ENCODE measurements around the gene AKAP5.

The AKAP5 gene

DNA sequence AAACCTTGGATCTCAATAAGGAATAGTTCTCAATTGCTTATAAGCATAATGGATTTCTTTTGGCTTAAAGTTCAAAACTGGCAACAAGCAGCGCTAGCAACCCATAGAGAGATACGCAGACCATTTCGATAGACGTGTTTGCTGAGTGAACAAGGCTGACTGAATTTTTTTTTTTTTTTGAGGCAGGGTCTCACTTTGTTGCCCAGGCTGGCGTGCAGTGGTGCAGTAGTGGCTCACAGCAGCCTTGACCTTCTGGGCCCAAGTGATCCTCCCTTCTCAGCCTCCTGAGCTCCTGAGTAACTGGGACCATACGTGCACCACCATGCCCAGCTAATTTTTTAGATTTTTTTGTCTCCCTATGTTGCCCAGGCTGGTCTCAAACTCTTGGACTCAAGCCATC lies 1.4 kb upstream of the AKAP5 start:
- H3K36me3 ChIP-seq (ENCODE audit: control insufficient read depth, insufficient read depth, low read length) = peaks cover 4% of the 10 kb centered on the region
- H3K4me1 ChIP-seq (ENCODE audit: control insufficient read depth, insufficient read depth, low read length) = peaks cover 4% of the 10 kb centered on the region
- no peaks in the 10 kb centered on the region for H3K9me3 ChIP-seq (ENCODE audit: control insufficient read depth, insufficient read depth, low read length)
- H3K27me3 ChIP-seq (ENCODE audit: control insufficient read depth, insufficient read depth, low read length) = peaks cover 7% of the 10 kb centered on the region
- no peak overlapping the region for H3K9ac ChIP-seq (ENCODE audit: low read depth, low read length)
- no peak overlapping the region for H3K4me3 ChIP-seq (ENCODE audit: low read depth, low read length)

DNA sequence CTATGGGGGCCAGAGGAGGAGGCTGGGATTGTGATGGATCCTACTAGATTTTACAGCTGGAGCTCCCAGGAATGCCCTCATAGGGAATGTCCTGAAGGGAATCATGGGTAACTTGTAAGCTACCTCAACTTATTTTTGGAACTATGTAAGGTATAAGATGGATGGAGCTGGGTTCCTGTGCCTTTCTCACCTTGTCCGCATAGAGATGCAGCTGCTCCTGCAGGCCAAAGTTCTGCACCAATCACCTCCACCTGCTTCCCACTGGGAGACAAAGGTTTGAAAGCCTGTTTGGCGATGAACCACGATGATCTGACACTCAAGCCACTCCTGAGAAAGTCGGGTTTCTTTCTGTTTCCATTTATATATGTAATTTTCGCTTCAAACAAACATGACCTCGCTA lies 648 bp upstream of the AKAP5 start:
- H3K9me3 ChIP-seq (ENCODE audit: control insufficient read depth, insufficient read depth, low read length) = no peaks in the 10 kb centered on the region
- H3K4me3 ChIP-seq (ENCODE audit: low read depth, low read length) = peak overlapping the region; percentile 60
- no peak overlapping the region for H3K9ac ChIP-seq (ENCODE audit: low read depth, low read length)
- H3K36me3 ChIP-seq (ENCODE audit: control insufficient read depth, insufficient read depth, low read length) = peaks cover 3% of the 10 kb centered on the region
- H3K27me3 ChIP-seq (ENCODE audit: control insufficient read depth, insufficient read depth, low read length) = peaks cover 7% of the 10 kb centered on the region
- peaks cover 4% of the 10 kb centered on the region for H3K4me1 ChIP-seq (ENCODE audit: control insufficient read depth, insufficient read depth, low read length)

DNA sequence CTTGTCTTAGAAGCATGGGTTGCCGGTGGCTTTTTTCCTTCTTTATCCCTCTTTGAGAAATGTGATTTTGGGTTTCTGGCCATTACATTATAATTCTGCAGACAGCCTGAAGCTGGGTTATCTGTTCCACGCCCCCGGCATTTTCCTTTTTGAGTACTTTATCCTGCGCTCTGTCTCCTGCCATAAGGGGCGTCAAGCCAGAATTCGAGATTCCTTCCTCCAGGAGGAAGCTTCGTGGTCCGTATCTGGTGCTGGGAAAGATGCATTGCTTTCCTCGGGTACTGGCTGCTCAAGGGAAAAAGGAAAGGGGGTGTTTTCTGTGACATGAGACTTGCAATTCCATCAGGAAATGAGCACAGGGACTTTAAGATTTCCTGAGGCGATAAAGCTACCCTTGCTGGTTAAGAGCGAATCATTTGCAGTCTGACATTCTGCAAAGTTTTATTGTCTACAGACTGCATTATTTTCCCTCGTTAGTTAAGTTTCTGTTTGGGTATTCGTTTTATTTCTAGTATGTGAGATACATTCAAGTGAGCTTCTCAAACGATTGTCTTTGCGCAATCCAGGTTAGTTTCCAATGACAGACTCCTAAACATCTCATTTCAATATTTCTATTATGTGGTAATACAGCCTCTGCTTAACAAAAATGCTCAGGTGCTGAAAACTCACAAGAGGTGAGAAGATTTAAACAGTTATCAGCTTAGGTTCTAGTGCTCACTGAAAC lies 694 bp downstream of the AKAP5 start:
- Histone ChIP-seq H3K9me3 (ENCODE audit: control insufficient read depth, insufficient read depth, low read length) (no peaks in the 10 kb centered on the region), H3K4me1 (ENCODE audit: control insufficient read depth, insufficient read depth, low read length) (peaks cover 4% of the 10 kb centered on the region), H3K9ac (ENCODE audit: low read depth, low read length) (no peak overlapping the region), H3K36me3 (ENCODE audit: control insufficient read depth, insufficient read depth, low read length) (no peaks in the 10 kb centered on the region), H3K27me3 (ENCODE audit: control insufficient read depth, insufficient read depth, low read length) (peaks cover 7% of the 10 kb centered on the region), H3K4me3 (ENCODE audit: low read depth, low read length) (peak overlapping the region; percentile 66)

DNA sequence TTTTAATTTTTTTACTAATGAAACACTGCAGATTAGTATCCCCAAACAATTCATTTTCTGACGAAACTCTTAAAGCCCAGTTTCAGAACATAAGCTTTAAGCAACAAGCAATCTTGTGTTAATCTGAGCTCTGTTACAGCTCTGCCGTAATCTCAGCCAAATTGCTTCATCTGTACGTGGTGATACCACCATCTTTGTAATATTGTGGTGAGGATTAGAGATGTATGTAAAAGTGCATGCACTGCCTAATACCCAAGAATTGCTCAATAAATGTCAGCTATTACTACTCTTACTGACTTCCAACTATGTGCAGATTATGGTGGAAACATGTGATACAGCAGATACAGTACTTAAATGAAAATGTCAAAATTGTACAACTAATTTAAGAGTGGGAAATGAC lies 1.8 kb downstream of the AKAP5 start:
- Histone ChIP-seq H3K4me3 (ENCODE audit: low read depth, low read length) (no peak overlapping the region), H3K9me3 (ENCODE audit: control insufficient read depth, insufficient read depth, low read length) (no peaks in the 10 kb centered on the region), H3K36me3 (ENCODE audit: control insufficient read depth, insufficient read depth, low read length) (no peaks in the 10 kb centered on the region), H3K9ac (ENCODE audit: low read depth, low read length) (no peak overlapping the region), H3K4me1 (ENCODE audit: control insufficient read depth, insufficient read depth, low read length) (peaks cover 4% of the 10 kb centered on the region), H3K27me3 (ENCODE audit: control insufficient read depth, insufficient read depth, low read length) (peaks cover 7% of the 10 kb centered on the region)

DNA sequence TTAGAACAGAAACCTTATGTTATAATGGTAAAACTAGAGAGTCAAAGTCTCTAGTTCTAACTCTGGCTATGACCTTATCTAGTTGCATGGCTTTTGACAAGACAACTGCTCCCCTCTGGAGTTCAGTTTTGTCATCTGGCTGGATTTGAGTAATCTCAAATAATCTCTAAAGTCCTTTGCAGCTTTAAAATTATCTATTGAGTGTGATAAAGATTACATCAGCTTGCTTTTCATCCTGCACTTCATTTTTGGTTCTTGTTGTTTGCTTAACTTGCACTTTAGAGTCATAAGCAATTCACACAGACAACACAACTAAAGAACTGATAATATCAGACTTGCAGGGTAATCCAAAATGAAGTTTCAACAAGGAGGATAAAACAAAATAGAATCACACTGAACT lies 2.3 kb downstream of the AKAP5 start:
- H3K27me3 ChIP-seq (ENCODE audit: control insufficient read depth, insufficient read depth, low read length) = peaks cover 7% of the 10 kb centered on the region
- no peak overlapping the region for H3K4me3 ChIP-seq (ENCODE audit: low read depth, low read length)
- peaks cover 4% of the 10 kb centered on the region for H3K4me1 ChIP-seq (ENCODE audit: control insufficient read depth, insufficient read depth, low read length)
- no peaks in the 10 kb centered on the region for H3K9me3 ChIP-seq (ENCODE audit: control insufficient read depth, insufficient read depth, low read length)
- H3K36me3 ChIP-seq (ENCODE audit: control insufficient read depth, insufficient read depth, low read length) = no peaks in the 10 kb centered on the region
- no peak overlapping the region for H3K9ac ChIP-seq (ENCODE audit: low read depth, low read length)

DNA sequence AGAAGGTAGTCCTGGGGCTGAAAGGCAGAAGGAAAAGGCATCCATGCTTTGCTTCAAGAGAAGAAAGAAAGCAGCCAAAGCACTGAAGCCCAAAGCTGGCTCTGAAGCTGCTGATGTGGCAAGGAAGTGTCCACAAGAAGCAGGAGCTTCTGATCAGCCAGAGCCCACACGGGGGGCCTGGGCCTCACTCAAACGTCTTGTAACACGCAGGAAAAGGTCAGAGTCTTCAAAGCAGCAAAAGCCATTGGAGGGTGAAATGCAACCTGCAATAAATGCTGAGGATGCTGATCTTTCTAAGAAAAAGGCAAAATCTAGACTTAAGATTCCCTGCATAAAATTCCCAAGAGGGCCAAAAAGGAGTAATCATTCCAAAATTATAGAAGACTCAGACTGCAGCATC lies 3.2 kb downstream of the AKAP5 start:
- Histone ChIP-seq H3K4me3 (ENCODE audit: low read depth, low read length) (no peak overlapping the region), H3K9ac (ENCODE audit: low read depth, low read length) (no peak overlapping the region), H3K4me1 (ENCODE audit: control insufficient read depth, insufficient read depth, low read length) (peaks cover 4% of the 10 kb centered on the region), H3K9me3 (ENCODE audit: control insufficient read depth, insufficient read depth, low read length) (no peaks in the 10 kb centered on the region), H3K27me3 (ENCODE audit: control insufficient read depth, insufficient read depth, low read length) (peaks cover 7% of the 10 kb centered on the region), H3K36me3 (ENCODE audit: control insufficient read depth, insufficient read depth, low read length) (no peaks in the 10 kb centered on the region)

DNA sequence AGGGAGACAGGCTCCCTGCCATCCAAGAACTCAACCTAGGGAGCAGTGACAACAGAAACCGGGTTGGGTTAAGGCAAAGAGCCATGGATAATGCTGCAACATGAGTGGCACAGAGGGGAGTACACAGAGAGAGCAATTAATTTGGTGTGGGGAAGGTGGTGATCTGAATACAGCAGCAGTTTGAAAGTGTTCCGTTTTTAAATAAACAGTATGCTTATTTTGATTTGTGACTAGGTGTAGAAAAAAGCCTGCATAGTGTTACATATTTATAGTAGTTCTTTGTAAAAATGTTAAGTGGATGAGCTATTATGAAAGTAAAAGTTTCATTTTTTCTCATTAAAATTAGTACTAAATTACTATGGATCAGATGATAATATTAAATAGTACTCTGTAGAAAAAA lies 8.7 kb downstream of the AKAP5 start:
- no peaks in the 10 kb centered on the region for H3K27me3 ChIP-seq (ENCODE audit: control insufficient read depth, insufficient read depth, low read length)
- no peak overlapping the region for H3K9ac ChIP-seq (ENCODE audit: low read depth, low read length)
- peaks cover 2% of the 10 kb centered on the region for H3K4me1 ChIP-seq (ENCODE audit: control insufficient read depth, insufficient read depth, low read length)
- H3K36me3 ChIP-seq (ENCODE audit: control insufficient read depth, insufficient read depth, low read length) = no peaks in the 10 kb centered on the region
- H3K9me3 ChIP-seq (ENCODE audit: control insufficient read depth, insufficient read depth, low read length) = no peaks in the 10 kb centered on the region
- H3K4me3 ChIP-seq (ENCODE audit: low read depth, low read length) = no peak overlapping the region

DNA sequence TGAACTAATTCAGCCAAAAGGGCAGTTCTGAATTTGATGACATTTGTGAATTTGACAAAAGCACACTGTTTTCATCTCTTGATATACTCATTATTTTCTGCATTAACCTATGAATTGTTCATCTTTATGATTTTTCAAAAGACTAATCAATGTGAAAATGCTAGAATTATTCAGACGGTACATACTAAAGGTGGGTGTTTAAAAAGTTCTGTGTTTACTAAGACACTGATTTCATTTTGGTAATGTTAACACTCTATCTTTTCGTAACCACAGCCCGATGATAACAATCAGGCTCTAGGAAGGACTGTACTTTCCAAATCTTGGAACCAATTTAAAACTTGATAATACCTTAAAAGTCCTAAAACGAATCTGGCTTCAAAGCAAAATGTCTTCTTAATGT lies 9.4 kb downstream of the AKAP5 start:
- Histone ChIP-seq H3K36me3 (ENCODE audit: control insufficient read depth, insufficient read depth, low read length) (no peaks in the 10 kb centered on the region), H3K4me1 (ENCODE audit: control insufficient read depth, insufficient read depth, low read length) (peaks cover 2% of the 10 kb centered on the region), H3K9me3 (ENCODE audit: control insufficient read depth, insufficient read depth, low read length) (no peaks in the 10 kb centered on the region), H3K9ac (ENCODE audit: low read depth, low read length) (no peak overlapping the region), H3K27me3 (ENCODE audit: control insufficient read depth, insufficient read depth, low read length) (no peaks in the 10 kb centered on the region), H3K4me3 (ENCODE audit: low read depth, low read length) (no peak overlapping the region)

DNA sequence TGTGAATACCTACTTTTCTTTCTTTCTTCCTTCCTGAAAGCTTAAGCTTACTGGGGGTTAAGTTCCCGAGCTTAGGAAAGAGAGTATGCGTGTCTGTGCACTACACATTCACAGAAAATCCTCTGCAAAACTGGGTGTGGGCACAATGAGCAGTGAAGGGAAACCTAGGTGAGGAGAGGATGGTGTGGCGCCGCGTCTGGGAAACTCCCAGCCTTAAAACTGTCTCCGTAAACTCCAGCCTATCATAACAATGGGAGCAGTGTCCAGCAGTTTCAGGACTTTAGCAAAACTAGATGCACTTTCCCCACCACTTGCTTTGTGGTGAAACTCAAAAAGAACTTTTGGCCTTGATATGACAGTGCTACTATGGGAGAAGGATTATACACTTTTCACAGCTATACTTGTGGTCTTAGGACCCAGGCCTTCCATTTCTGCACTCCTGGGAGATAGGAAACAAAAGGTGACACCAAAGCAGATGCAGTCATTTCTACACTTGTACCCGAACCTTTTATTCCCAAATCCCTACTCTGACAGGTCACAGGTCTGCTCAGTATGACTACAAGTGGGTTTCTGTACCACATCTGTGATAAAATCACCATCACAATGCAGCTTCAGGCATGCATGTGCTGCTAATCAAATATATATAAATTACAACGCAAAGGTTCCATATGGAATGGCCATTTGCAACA lies 10.4 kb downstream of the AKAP5 start:
- H3K4me3 ChIP-seq (ENCODE audit: low read depth, low read length) = no peak overlapping the region

DNA sequence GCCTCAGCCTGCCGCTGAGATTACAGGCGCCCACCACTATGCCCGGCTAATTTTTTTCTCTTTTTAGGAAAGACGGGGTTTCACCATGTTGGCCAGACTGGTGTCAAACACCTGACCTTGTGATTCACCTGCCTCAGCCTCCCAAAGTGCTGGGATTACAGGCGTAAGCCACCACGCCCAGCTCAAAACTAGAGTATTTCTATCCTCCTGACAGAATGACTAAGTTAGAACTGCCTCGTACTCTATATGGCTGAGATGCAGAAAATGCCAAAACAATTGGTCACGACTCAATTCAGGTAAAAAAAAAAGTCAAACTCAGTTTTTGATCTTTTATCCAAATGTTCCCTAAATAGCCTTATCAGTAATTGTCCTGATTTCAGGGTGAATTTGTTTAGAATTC lies 11.1 kb downstream of the AKAP5 start:
- Histone ChIP-seq H3K4me1 (ENCODE audit: control insufficient read depth, insufficient read depth, low read length) (peaks cover 2% of the 10 kb centered on the region), H3K27me3 (ENCODE audit: control insufficient read depth, insufficient read depth, low read length) (no peaks in the 10 kb centered on the region), H3K36me3 (ENCODE audit: control insufficient read depth, insufficient read depth, low read length) (no peaks in the 10 kb centered on the region), H3K9me3 (ENCODE audit: control insufficient read depth, insufficient read depth, low read length) (no peaks in the 10 kb centered on the region), H3K9ac (ENCODE audit: low read depth, low read length) (no peak overlapping the region), H3K4me3 (ENCODE audit: low read depth, low read length) (no peak overlapping the region)

More for the DNA sequence above, 10.4 kb downstream of the AKAP5 start:
- peaks cover 2% of the 10 kb centered on the region for H3K4me1 ChIP-seq (ENCODE audit: control insufficient read depth, insufficient read depth, low read length)
- no peaks in the 10 kb centered on the region for H3K9me3 ChIP-seq (ENCODE audit: control insufficient read depth, insufficient read depth, low read length)
- H3K36me3 ChIP-seq (ENCODE audit: control insufficient read depth, insufficient read depth, low read length) = no peaks in the 10 kb centered on the region
- no peaks in the 10 kb centered on the region for H3K27me3 ChIP-seq (ENCODE audit: control insufficient read depth, insufficient read depth, low read length)
- H3K9ac ChIP-seq (ENCODE audit: low read depth, low read length) = no peak overlapping the region

DNA sequence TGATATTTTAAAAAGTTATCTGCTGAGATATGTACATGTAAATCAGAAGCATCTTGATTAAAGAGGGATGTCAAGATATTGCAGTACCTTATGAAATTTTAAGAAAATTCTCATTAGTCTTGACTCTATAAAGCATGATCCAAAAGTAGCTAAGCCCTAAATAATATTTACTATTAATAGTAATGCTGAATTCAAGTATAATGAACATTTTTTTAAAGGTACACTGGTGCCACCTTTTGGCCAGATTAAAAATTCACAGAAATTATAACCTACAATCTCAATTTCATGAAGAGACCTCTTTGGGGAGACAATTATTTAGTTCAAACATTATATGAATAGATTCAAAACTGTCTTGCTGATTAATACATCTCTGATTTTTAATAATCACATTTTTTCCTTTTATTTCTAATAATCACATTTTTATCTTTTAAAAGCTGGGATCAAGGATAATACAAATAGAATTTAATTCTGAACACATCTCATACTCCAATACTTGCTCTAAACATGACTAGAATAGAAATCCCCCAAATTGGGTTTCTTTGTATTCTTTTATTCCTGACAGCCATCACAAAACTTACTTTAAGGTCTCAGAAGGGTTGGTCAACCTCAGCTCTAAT lies 13.4 kb downstream of the AKAP5 start:
- no peak overlapping the region for H3K4me3 ChIP-seq (ENCODE audit: low read depth, low read length)
- H3K36me3 ChIP-seq (ENCODE audit: control insufficient read depth, insufficient read depth, low read length) = no peaks in the 10 kb centered on the region
- H3K9ac ChIP-seq (ENCODE audit: low read depth, low read length) = no peak overlapping the region
- no peaks in the 10 kb centered on the region for H3K27me3 ChIP-seq (ENCODE audit: control insufficient read depth, insufficient read depth, low read length)
- peaks cover 2% of the 10 kb centered on the region for H3K4me1 ChIP-seq (ENCODE audit: control insufficient read depth, insufficient read depth, low read length)
- no peaks in the 10 kb centered on the region for H3K9me3 ChIP-seq (ENCODE audit: control insufficient read depth, insufficient read depth, low read length)

DNA sequence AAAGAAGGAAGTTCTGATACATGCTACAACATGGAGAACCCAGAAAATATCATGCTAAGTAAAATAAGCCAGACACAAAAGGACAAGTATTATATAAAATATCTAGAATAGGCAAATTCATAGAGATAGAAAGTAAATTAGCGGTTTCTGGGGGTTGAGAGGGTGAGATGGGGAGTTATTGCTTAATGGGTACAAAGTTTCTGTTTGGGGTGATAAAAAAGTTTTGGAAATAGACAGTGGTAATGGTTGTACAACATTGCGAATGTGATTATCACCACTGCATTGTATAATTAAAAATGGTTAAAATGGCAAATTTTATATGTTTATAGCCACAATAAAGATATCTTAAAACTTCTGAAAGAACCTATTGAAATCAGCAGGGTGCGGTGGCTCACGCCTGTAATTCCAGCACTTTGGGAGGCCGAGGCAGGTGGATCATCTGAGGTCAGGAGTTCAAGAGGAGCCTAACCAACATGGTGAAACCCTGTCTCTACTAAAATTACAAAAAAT lies 23.3 kb downstream of the AKAP5 start:
- no peak overlapping the region for H3K9ac ChIP-seq (ENCODE audit: low read depth, low read length)
- no peaks in the 10 kb centered on the region for H3K9me3 ChIP-seq (ENCODE audit: control insufficient read depth, insufficient read depth, low read length)
- H3K4me3 ChIP-seq (ENCODE audit: low read depth, low read length) = no peak overlapping the region
- peaks cover 8% of the 10 kb centered on the region for H3K36me3 ChIP-seq (ENCODE audit: control insufficient read depth, insufficient read depth, low read length)
- no peaks in the 10 kb centered on the region for H3K27me3 ChIP-seq (ENCODE audit: control insufficient read depth, insufficient read depth, low read length)
- no peaks in the 10 kb centered on the region for H3K4me1 ChIP-seq (ENCODE audit: control insufficient read depth, insufficient read depth, low read length)

Data from iPS-15b (cell line).